Neural progenitor cell (in vitro differentiated cells): ENCODE data around the gene MRC1.

ENCODE experiments used
- CTCF ChIP-seq: fragments of 200-600 bp; sonication (generic); IDR thresholded peaks from 2 replicates; pipeline ENCODE4 v1.5.1; 2017; ENCODE audit warnings: antibody characterized with exemption, mild to moderate bottlenecking
- EZH2 ChIP-seq: fragments of 200-600 bp; sonication (generic); IDR thresholded peaks from 2 replicates; pipeline ENCODE4 v1.6.1; 2017; ENCODE audit warnings: antibody characterized with exemption, mild to moderate bottlenecking, moderate library complexity
- EZH2phosphoT487 ChIP-seq: fragments of 200-600 bp; sonication (generic); IDR thresholded peaks from 2 replicates; pipeline ENCODE4 v1.6.1; 2017; ENCODE audit warnings: antibody characterized with exemption

- TF ChIP-seq CTCF (no peak), EZH2 (no peak), EZH2phosphoT487 (no peak)
These were observed 42.5 kb downstream of the MRC1 start for GRCh38 chr10:17851611-17852010.
